ENCODE measurements around the gene CLINT1. TPM values are rescaled to one million over a fixed set of nuclear protein-coding genes. Genes with fewer than 3 reads are reported as not detected.

CLINT1 gene
- 10 to 100 TPM; 46.2 to 80.4 TPM for total RNA-seq
- 10 to 100 TPM; 52.6 to 55.4 TPM for polyA plus RNA-seq (ENCODE audit: insufficient read length in 2 of 2)
- long read RNA-seq, donor 1, transcript CLINT1-207 (12 exons, 2,346 nt) = major isoform, 5 of 17 reads
- long read RNA-seq, donor 1, partial matches to known transcripts = 9 of 17 reads
- long read RNA-seq, donor 1, other reads (novel, unspliced or antisense) = 0 of 17 reads
- long read RNA-seq, donor 2, transcript CLINT1-208 (2 exons, 2,905 nt) = major isoform, 5 of 16 reads
- long read RNA-seq, donor 2, partial matches to known transcripts = 10 of 16 reads
- long read RNA-seq, donor 2, other reads (novel, unspliced or antisense) = 0 of 16 reads
- long read RNA-seq, donor 3, partial matches to known transcripts = 14 of 22 reads
- long read RNA-seq, donor 3, other reads (novel, unspliced or antisense) = 0 of 22 reads
- long read RNA-seq, donor 4, transcript CLINT1-208 (2 exons, 2,905 nt) = major isoform, 5 of 39 reads
- long read RNA-seq, donor 4, partial matches to known transcripts = 30 of 39 reads
- long read RNA-seq, donor 4, other reads (novel, unspliced or antisense) = 0 of 39 reads

DNA sequence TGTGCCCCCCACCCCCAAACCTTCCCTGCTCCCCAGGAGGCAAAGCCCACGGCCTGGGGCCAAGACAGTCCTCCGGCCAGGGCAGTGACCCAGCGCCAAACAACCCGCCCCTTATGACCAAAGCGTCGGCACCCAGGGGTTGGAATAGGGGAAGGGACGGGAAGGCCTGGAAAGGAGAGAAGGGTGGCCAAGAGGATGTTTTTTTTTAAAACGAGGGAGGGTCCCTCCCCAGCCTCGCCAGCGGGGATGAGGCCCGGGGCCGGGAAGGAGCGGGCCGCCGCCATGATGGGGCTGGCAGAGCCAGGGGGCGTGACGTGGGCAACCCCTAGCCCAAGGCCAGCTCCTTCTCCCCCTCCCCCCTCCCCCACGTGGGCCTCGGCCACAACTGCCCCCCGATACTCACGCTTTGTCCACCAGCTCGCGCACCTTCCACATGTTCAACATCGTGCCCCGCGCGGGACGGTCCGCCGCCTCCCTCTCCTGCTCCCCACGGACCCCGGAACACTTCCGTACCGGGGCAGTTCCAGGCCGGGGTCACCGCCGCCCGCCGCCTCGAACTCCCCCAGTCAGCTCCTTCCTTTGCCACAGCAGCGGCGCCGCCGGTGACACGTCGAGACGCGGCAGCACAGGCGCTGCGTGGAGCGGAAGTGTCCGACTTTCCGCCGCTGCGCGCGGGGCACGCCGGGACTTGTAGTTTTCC is at the start of gene CLINT1:
TSS of gene CLINT1 (minus strand) at position 619 of the 700 bp plus-strand sequence. CDS start at position 444, 175 bp downstream.
- DNase-seq (ENCODE audit: low read depth in 4 of 6, low spot score in 6 of 6) = peak; percentile 62 to 96 (median 82)
- peaks cover 6% of the 10 kb centered on the region for H3K4me1 ChIP-seq (ENCODE audit: control insufficient read depth, insufficient read depth, low read length)
- peak within 1 kb of the TSS; percentile 92 for H3K4me3 ChIP-seq (ENCODE audit: low read depth, low read length)
- peak within 1 kb of the TSS; percentile 70 for H3K27ac ChIP-seq (ENCODE audit: low read depth, low read length)
- H3K36me3 ChIP-seq (ENCODE audit: control insufficient read depth, insufficient read depth, low read length) = no peaks in the 10 kb centered on the region
- no peaks in the 10 kb centered on the region for H3K27me3 ChIP-seq (ENCODE audit: control insufficient read depth, insufficient read depth, low read length)
- H3K9me3 ChIP-seq (ENCODE audit: control insufficient read depth, insufficient read depth, low read length) = no peaks in the 10 kb centered on the region
- WGBS (ENCODE audit: insufficient coverage) = 0% methylated on average over 47 of the region's 59 CpGs

GRCh38 chr5:157908459-157908858 is 49.5 kb upstream of the CLINT1 start:
- H3K4me1 ChIP-seq (ENCODE audit: control insufficient read depth, insufficient read depth, low read length) = no peaks in the 10 kb centered on the region
- H3K4me3 ChIP-seq (ENCODE audit: low read depth, low read length) = no peak overlapping the region
- no peak overlapping the region for H3K27ac ChIP-seq (ENCODE audit: low read depth, low read length)
- WGBS (ENCODE audit: insufficient coverage) = 93% methylated on average over 1 of the region's 1 CpG
- no peaks in the 10 kb centered on the region for H3K36me3 ChIP-seq (ENCODE audit: control insufficient read depth, insufficient read depth, low read length)
- H3K27me3 ChIP-seq (ENCODE audit: control insufficient read depth, insufficient read depth, low read length) = no peaks in the 10 kb centered on the region
- no peak for DNase-seq (ENCODE audit: low read depth in 4 of 6, low spot score in 6 of 6)
- no peaks in the 10 kb centered on the region for H3K9me3 ChIP-seq (ENCODE audit: control insufficient read depth, insufficient read depth, low read length)

GRCh38 chr5:157907479-157907878 is 48.5 kb upstream of the CLINT1 start:
- Histone ChIP-seq H3K27me3 (ENCODE audit: control insufficient read depth, insufficient read depth, low read length) (no peaks in the 10 kb centered on the region), H3K4me3 (ENCODE audit: low read depth, low read length) (no peak overlapping the region), H3K9me3 (ENCODE audit: control insufficient read depth, insufficient read depth, low read length) (no peaks in the 10 kb centered on the region), H3K36me3 (ENCODE audit: control insufficient read depth, insufficient read depth, low read length) (no peaks in the 10 kb centered on the region), H3K27ac (ENCODE audit: low read depth, low read length) (no peak overlapping the region), H3K4me1 (ENCODE audit: control insufficient read depth, insufficient read depth, low read length) (no peaks in the 10 kb centered on the region)
- no peak for DNase-seq (ENCODE audit: low read depth in 4 of 6, low spot score in 6 of 6)
- no CpG with 5 or more reads among the region's 3 CpGs for WGBS (ENCODE audit: insufficient coverage)

- H3K4me3 ChIP-seq (ENCODE audit: low read depth, low read length) = no peak overlapping the region
- no peaks in the 10 kb centered on the region for H3K36me3 ChIP-seq (ENCODE audit: control insufficient read depth, insufficient read depth, low read length)
These were observed 44.1 kb upstream of the CLINT1 start for GRCh38 chr5:157903117-157903450.

GRCh38 chr5:157902449-157903116 is 43.6 kb upstream of the CLINT1 start:
- WGBS (ENCODE audit: insufficient coverage) = 80% methylated on average over 1 of the region's 9 CpGs
- no peak overlapping the region for H3K27ac ChIP-seq (ENCODE audit: low read depth, low read length)
- no peaks in the 10 kb centered on the region for H3K9me3 ChIP-seq (ENCODE audit: control insufficient read depth, insufficient read depth, low read length)
- no peak overlapping the region for H3K4me3 ChIP-seq (ENCODE audit: low read depth, low read length)
- no peaks in the 10 kb centered on the region for H3K27me3 ChIP-seq (ENCODE audit: control insufficient read depth, insufficient read depth, low read length)
- no peaks in the 10 kb centered on the region for H3K4me1 ChIP-seq (ENCODE audit: control insufficient read depth, insufficient read depth, low read length)
- no peaks in the 10 kb centered on the region for H3K36me3 ChIP-seq (ENCODE audit: control insufficient read depth, insufficient read depth, low read length)
- DNase-seq (ENCODE audit: low read depth in 4 of 6, low spot score in 6 of 6) = peak in 1 of 6 donors; percentile 24

More at GRCh38 chr5:157903117-157903450, 44.1 kb upstream of the CLINT1 start:
- Histone ChIP-seq H3K27ac (ENCODE audit: low read depth, low read length) (no peak overlapping the region), H3K9me3 (ENCODE audit: control insufficient read depth, insufficient read depth, low read length) (no peaks in the 10 kb centered on the region), H3K27me3 (ENCODE audit: control insufficient read depth, insufficient read depth, low read length) (no peaks in the 10 kb centered on the region), H3K4me1 (ENCODE audit: control insufficient read depth, insufficient read depth, low read length) (no peaks in the 10 kb centered on the region)
- WGBS (ENCODE audit: insufficient coverage) = 100% methylated on average over 2 of the region's 2 CpGs
- no peak for DNase-seq (ENCODE audit: low read depth in 4 of 6, low spot score in 6 of 6)

GRCh38 chr5:157900644-157901043 is 41.7 kb upstream of the CLINT1 start:
- DNase-seq (ENCODE audit: low read depth in 4 of 6, low spot score in 6 of 6) = no peak
- H3K27ac ChIP-seq (ENCODE audit: low read depth, low read length) = no peak overlapping the region
- H3K9me3 ChIP-seq (ENCODE audit: control insufficient read depth, insufficient read depth, low read length) = no peaks in the 10 kb centered on the region
- WGBS (ENCODE audit: insufficient coverage) = 45% methylated on average over 4 of the region's 4 CpGs
- no peaks in the 10 kb centered on the region for H3K27me3 ChIP-seq (ENCODE audit: control insufficient read depth, insufficient read depth, low read length)
- H3K4me3 ChIP-seq (ENCODE audit: low read depth, low read length) = no peak overlapping the region
- H3K36me3 ChIP-seq (ENCODE audit: control insufficient read depth, insufficient read depth, low read length) = no peaks in the 10 kb centered on the region
- no peaks in the 10 kb centered on the region for H3K4me1 ChIP-seq (ENCODE audit: control insufficient read depth, insufficient read depth, low read length)

DNA sequence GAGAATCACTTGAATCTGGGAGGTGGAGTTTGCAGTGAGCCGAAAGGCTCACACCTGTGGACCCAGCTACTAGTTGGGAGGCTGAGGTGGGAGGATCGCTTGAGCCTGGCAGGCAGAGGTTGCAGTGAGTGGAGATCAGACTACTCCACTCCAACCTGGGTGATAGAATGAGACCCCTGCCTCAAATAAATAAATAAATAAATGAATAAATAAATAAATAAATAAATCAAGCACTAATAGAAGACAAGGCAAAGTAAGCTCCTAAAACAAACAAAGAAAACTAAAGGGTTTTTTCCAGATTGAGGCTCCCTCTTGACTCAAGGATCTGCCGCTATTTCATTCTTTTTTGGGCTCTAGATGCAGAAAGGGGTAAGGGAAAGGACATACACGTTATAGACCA is 34.7 kb upstream of the CLINT1 start:
- WGBS (ENCODE audit: insufficient coverage) = 60% methylated on average over 1 of the region's 4 CpGs
- no peak overlapping the region for H3K4me3 ChIP-seq (ENCODE audit: low read depth, low read length)
- no peaks in the 10 kb centered on the region for H3K9me3 ChIP-seq (ENCODE audit: control insufficient read depth, insufficient read depth, low read length)
- H3K27me3 ChIP-seq (ENCODE audit: control insufficient read depth, insufficient read depth, low read length) = no peaks in the 10 kb centered on the region
- no peak overlapping the region for H3K27ac ChIP-seq (ENCODE audit: low read depth, low read length)
- no peak for DNase-seq (ENCODE audit: low read depth in 4 of 6, low spot score in 6 of 6)
- H3K36me3 ChIP-seq (ENCODE audit: control insufficient read depth, insufficient read depth, low read length) = no peaks in the 10 kb centered on the region
- no peaks in the 10 kb centered on the region for H3K4me1 ChIP-seq (ENCODE audit: control insufficient read depth, insufficient read depth, low read length)

- Histone ChIP-seq H3K4me3 (ENCODE audit: low read depth, low read length) (no peak overlapping the region), H3K9me3 (ENCODE audit: control insufficient read depth, insufficient read depth, low read length) (no peaks in the 10 kb centered on the region), H3K36me3 (ENCODE audit: control insufficient read depth, insufficient read depth, low read length) (no peaks in the 10 kb centered on the region), H3K27me3 (ENCODE audit: control insufficient read depth, insufficient read depth, low read length) (no peaks in the 10 kb centered on the region), H3K27ac (ENCODE audit: low read depth, low read length) (no peak overlapping the region), H3K4me1 (ENCODE audit: control insufficient read depth, insufficient read depth, low read length) (no peaks in the 10 kb centered on the region)
- WGBS (ENCODE audit: insufficient coverage) = no CpG with 5 or more reads among the region's 4 CpGs
- DNase-seq (ENCODE audit: low read depth in 4 of 6, low spot score in 6 of 6) = no peak
These were observed 34.0 kb upstream of the CLINT1 start for GRCh38 chr5:157892974-157893373.

GRCh38 chr5:157890836-157891597 is 32.1 kb upstream of the CLINT1 start:
- DNase-seq (ENCODE audit: low read depth in 4 of 6, low spot score in 6 of 6) = no peak
- no peak overlapping the region for H3K27ac ChIP-seq (ENCODE audit: low read depth, low read length)
- no peak overlapping the region for H3K4me3 ChIP-seq (ENCODE audit: low read depth, low read length)
- no peaks in the 10 kb centered on the region for H3K9me3 ChIP-seq (ENCODE audit: control insufficient read depth, insufficient read depth, low read length)
- H3K36me3 ChIP-seq (ENCODE audit: control insufficient read depth, insufficient read depth, low read length) = no peaks in the 10 kb centered on the region
- no CpG with 5 or more reads among the region's 2 CpGs for WGBS (ENCODE audit: insufficient coverage)
- no peaks in the 10 kb centered on the region for H3K27me3 ChIP-seq (ENCODE audit: control insufficient read depth, insufficient read depth, low read length)
- no peaks in the 10 kb centered on the region for H3K4me1 ChIP-seq (ENCODE audit: control insufficient read depth, insufficient read depth, low read length)

All from spinal cord (tissue), 10 donors.